Ovary (tissue), 3 donors: ENCODE measurements around the gene TP53BP2.

Experiments used
- EP300 ChIP-seq: sonication (generic); formaldehyde crosslinking; IDR thresholded peaks from one replicate; pipeline ENCODE4 v1.6.1; 2017; ENCODE audit warnings: antibody characterized with exemption
- POLR2A ChIP-seq: fragments of 450-650 bp; IDR thresholded peaks from one replicate; pipeline ENCODE4 v1.6.1; 2017; ENCODE audit warnings: antibody characterized with exemption, mild to moderate bottlenecking, moderate library complexity
- TF ChIP-seq, protein P1 (sequence below), 3 donors: fragments of 450-650 bp in 2 of 3; fragments of 200-600 bp in 1 of 3; IDR thresholded peaks; one replicate each; pipeline versions ENCODE4 v1.5.1 to v1.8.0; 2016 to 2022; ENCODE audit warnings: antibody characterized with exemption in 3 of 3, mild to moderate bottlenecking in 1 of 3
- donor health status: DM: no; HTN: no; CAD: no.

DNA sequence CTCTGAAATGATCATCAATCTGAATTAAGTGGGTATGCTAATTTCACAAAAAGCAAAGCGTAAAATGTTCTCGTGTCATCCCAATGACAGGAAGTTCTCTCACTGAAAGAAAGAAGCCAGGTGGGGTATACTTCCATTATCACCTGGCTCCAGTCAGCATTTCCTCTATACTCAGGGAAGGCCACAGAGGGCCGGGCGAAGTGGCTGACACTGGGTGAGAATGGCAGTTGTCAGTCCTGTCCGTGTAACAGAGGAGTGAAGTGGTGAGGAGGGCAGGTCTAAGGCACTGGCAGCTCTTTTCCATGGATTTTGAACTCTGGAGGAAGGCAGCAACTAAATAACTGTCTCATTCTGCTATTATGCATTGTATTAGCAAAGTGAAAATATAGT is 73.0 kb downstream of the TP53BP2 start:
- TF ChIP-seq, protein P1, sequence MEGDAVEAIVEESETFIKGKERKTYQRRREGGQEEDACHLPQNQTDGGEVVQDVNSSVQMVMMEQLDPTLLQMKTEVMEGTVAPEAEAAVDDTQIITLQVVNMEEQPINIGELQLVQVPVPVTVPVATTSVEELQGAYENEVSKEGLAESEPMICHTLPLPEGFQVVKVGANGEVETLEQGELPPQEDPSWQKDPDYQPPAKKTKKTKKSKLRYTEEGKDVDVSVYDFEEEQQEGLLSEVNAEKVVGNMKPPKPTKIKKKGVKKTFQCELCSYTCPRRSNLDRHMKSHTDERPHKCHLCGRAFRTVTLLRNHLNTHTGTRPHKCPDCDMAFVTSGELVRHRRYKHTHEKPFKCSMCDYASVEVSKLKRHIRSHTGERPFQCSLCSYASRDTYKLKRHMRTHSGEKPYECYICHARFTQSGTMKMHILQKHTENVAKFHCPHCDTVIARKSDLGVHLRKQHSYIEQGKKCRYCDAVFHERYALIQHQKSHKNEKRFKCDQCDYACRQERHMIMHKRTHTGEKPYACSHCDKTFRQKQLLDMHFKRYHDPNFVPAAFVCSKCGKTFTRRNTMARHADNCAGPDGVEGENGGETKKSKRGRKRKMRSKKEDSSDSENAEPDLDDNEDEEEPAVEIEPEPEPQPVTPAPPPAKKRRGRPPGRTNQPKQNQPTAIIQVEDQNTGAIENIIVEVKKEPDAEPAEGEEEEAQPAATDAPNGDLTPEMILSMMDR (IDR thresholded peaks at IDR 0.05), result no peak
- TF ChIP-seq POLR2A (no peak), EP300 (no peak)
